ENCODE results near the gene INSIG2.

DNA sequence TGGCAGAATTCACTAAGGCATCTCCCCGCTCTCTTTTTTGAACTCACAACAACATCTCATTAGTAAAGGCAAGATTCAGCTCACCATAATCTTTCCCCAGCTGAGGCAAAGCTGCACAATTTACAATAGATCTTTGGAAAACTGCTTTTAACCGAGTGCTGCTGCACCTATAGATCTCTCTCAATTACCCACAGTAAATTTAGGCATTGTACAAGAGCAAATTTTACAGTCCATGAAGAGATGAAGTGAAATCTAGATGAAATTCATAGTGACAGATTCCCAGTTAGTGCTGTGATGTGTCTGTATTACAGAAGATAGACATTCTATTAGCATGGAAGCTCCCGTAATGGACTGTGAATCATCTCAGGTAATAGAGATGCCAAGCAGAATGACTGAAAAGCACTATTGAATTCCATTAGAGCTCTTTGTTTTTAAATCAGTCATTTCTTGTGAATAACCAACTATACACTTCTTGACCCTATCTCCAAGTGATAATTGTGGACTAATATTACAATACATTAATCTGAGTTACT, 36.4 kb upstream of the INSIG2 start:
- TF ChIP-seq, protein P1, sequence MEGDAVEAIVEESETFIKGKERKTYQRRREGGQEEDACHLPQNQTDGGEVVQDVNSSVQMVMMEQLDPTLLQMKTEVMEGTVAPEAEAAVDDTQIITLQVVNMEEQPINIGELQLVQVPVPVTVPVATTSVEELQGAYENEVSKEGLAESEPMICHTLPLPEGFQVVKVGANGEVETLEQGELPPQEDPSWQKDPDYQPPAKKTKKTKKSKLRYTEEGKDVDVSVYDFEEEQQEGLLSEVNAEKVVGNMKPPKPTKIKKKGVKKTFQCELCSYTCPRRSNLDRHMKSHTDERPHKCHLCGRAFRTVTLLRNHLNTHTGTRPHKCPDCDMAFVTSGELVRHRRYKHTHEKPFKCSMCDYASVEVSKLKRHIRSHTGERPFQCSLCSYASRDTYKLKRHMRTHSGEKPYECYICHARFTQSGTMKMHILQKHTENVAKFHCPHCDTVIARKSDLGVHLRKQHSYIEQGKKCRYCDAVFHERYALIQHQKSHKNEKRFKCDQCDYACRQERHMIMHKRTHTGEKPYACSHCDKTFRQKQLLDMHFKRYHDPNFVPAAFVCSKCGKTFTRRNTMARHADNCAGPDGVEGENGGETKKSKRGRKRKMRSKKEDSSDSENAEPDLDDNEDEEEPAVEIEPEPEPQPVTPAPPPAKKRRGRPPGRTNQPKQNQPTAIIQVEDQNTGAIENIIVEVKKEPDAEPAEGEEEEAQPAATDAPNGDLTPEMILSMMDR (conservative IDR thresholded peaks at IDR 0.05 in 1 of 2, IDR thresholded peaks at IDR 0.05 in 1 of 2; ENCODE audit: extremely low read depth in 1 of 2, insufficient read depth in 1 of 2, low read depth in 1 of 2, low read length in 2 of 2): no peak
- no peak for TF ChIP-seq EZH2 (IDR thresholded peaks at IDR 0.05; ENCODE audit: borderline replicate concordance, low read length)
